Measurements from ENCODE around the gene VDAC2. TPM values are rescaled to one million over a fixed set of nuclear protein-coding genes. Genes with fewer than 3 reads are reported as not detected.

VDAC2 gene
- total RNA-seq, 2 experiments from 2014 or later: 136 to 156 TPM

DNA sequence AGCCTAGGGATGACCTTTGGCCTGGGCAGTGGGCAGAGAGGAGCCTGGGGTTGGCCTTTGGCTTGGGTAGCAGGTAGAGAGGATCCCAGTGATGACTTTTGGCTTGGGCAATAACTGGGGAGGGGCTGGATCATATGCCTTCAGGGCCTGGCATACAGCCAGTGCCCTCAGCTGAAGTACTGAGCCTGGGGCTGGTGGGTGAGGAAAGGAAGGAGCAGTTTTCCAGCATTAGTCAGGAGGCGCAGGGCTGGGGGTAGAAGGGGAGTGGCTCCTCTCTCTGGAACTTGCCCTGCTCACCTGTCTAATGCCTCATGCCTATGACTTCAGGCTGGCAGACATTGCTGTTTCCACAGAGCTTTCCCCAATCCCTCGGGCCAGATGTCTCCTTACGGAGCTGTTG is 40.3 kb downstream of the VDAC2 start:
- CTCF ChIA-PET: no interaction called here
- H3K9me3 Mint-ChIP-seq (ENCODE audit: low read depth): peaks cover 14% of the 10 kb centered on the region
- H3K4me1 Mint-ChIP-seq: no peaks in the 10 kb centered on the region
- H3K27me3 Mint-ChIP-seq: no peaks in the 10 kb centered on the region
- no peak overlapping the region for H3K27ac Mint-ChIP-seq
- DNase-seq (no peak), ATAC-seq (no peak)
- no peak overlapping the region for H3K4me3 Mint-ChIP-seq
- peaks cover 5% of the 10 kb centered on the region for H3K36me3 Mint-ChIP-seq

- Mint-ChIP-seq H3K27me3 (peaks cover 3% of the 10 kb centered on the region), H3K36me3 (peaks cover 5% of the 10 kb centered on the region), H3K4me1 (no peaks in the 10 kb centered on the region), H3K4me3 (no peak overlapping the region), H3K9me3 (ENCODE audit: low read depth) (peaks cover 14% of the 10 kb centered on the region), H3K27ac (no peak overlapping the region)
- no peak for ATAC-seq
- CTCF ChIA-PET: interaction anchor here (1.6 kb wide), 1 partner anchor 23 kb away, joined by 4 read pairs; no protein-coding TSS in a partner anchor
- no peak for DNase-seq
Observed at GRCh38 chr10:75253281-75254220, 43.0 kb downstream of the VDAC2 start.

GRCh38 chr10:75254739-75255138 is 44.1 kb downstream of the VDAC2 start:
- peaks cover 5% of the 10 kb centered on the region for H3K36me3 Mint-ChIP-seq
- no peak for ATAC-seq
- peaks cover 3% of the 10 kb centered on the region for H3K27me3 Mint-ChIP-seq
- CTCF ChIA-PET: interaction anchor here (1.6 kb wide), 1 partner anchor 24 kb away, joined by 4 read pairs; no protein-coding TSS in a partner anchor
- H3K4me3 Mint-ChIP-seq: no peak overlapping the region
- no peak overlapping the region for H3K27ac Mint-ChIP-seq
- DNase-seq: no peak
- no peaks in the 10 kb centered on the region for H3K4me1 Mint-ChIP-seq
- peaks cover 14% of the 10 kb centered on the region for H3K9me3 Mint-ChIP-seq (ENCODE audit: low read depth)

GRCh38 chr10:75260990-75261389 is 50.4 kb downstream of the VDAC2 start:
- ATAC-seq: no peak
- CTCF ChIA-PET: no interaction called here
- peaks cover 3% of the 10 kb centered on the region for H3K27me3 Mint-ChIP-seq

GRCh38 chr10:75261813-75262705 is 51.5 kb downstream of the VDAC2 start:
- H3K9me3 Mint-ChIP-seq (ENCODE audit: low read depth): no peaks in the 10 kb centered on the region
- H3K36me3 Mint-ChIP-seq: no peaks in the 10 kb centered on the region
- CTCF ChIA-PET: no interaction called here
- DNase-seq (no peak), ATAC-seq (no peak)
- no peak overlapping the region for H3K4me3 Mint-ChIP-seq
- H3K27me3 Mint-ChIP-seq: peaks cover 3% of the 10 kb centered on the region
- H3K4me1 Mint-ChIP-seq: no peaks in the 10 kb centered on the region
- no peak overlapping the region for H3K27ac Mint-ChIP-seq

More at GRCh38 chr10:75260990-75261389, 50.4 kb downstream of the VDAC2 start:
- H3K36me3 Mint-ChIP-seq: no peaks in the 10 kb centered on the region
- no peak for DNase-seq
- H3K27ac Mint-ChIP-seq: no peak overlapping the region
- no peaks in the 10 kb centered on the region for H3K9me3 Mint-ChIP-seq (ENCODE audit: low read depth)
- no peaks in the 10 kb centered on the region for H3K4me1 Mint-ChIP-seq
- H3K4me3 Mint-ChIP-seq: no peak overlapping the region

DNA sequence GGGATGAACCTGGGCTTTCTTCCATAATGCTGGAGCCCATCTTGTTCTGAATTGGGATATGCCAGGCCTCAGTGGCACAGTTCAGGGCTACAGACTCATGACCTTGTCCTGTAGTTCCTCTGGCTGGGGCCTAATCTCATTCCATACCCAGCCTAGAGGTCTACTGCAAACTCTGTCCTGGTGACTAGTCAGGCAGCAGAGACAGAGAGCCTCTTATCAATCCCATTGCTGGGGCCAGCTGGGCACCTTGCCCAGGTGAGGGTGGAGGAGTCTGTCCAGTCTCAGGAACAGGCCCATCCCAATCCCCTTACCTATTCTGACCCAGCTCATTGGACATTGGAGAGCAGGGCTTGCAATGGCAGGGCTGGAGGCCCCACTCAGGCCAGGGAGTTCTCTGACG is 53.2 kb downstream of the VDAC2 start:
- no peaks in the 10 kb centered on the region for H3K9me3 Mint-ChIP-seq (ENCODE audit: low read depth)
- CTCF ChIA-PET: interaction anchor here (0.6 kb wide), 1 partner anchor 12 kb away, joined by 3 read pairs; no protein-coding TSS in a partner anchor
- no peak for ATAC-seq

DNA sequence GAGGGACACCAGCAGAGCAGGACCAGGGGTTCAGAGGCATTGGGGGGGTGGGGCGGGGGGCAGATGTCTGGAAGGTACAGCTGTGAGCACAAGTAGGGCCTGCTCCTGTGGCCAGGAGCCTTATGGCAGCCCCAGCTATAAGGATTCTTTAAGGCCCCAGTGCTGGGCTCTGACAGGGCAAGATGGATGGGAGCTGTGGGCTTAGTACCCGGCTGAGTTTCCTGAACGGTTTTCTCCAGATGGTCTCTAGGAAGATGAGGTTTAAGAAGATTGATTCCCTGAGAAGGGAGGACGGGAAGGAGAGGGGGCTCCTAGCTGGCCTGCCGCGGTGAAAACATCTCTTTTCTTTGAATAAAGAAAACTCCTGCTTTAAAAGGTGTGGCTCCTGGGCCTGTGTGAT is 55.3 kb downstream of the VDAC2 start:
- no peaks in the 10 kb centered on the region for H3K4me1 Mint-ChIP-seq
- no peak overlapping the region for H3K27ac Mint-ChIP-seq
- CTCF ChIA-PET: no interaction called here
- no peaks in the 10 kb centered on the region for H3K9me3 Mint-ChIP-seq (ENCODE audit: low read depth)
- DNase-seq: no peak
- H3K36me3 Mint-ChIP-seq: no peaks in the 10 kb centered on the region
- H3K27me3 Mint-ChIP-seq: no peaks in the 10 kb centered on the region
- ATAC-seq: no peak
- H3K4me3 Mint-ChIP-seq: no peak overlapping the region

More for the DNA sequence above, 53.2 kb downstream of the VDAC2 start:
- Mint-ChIP-seq H3K4me1 (no peaks in the 10 kb centered on the region), H3K27me3 (no peaks in the 10 kb centered on the region), H3K27ac (no peak overlapping the region), H3K36me3 (no peaks in the 10 kb centered on the region), H3K4me3 (no peak overlapping the region)
- no peak for DNase-seq

DNA sequence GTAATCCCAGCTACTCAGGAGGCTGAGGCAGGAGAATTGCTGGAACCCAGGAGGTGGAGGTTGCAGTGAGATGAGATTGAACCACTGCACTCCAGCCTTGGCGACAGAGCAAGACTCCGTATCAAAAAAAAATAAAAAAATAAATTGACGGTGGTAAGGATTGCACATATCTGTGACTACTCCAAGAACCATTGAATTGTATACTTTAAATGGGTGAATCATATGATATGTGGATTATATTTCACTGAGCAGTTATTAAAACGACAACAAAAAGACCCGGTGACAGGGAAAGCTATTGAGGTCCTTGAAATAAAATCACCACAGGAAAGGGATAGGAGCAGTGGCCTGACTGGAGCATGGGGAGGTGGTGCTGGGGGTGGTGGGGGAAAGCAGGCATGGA is 56.3 kb downstream of the VDAC2 start:
- ATAC-seq: no peak

GRCh38 chr10:75269605-75270004 is 59.0 kb downstream of the VDAC2 start:
- Mint-ChIP-seq H3K27ac (no peak overlapping the region), H3K9me3 (ENCODE audit: low read depth) (no peaks in the 10 kb centered on the region), H3K36me3 (no peaks in the 10 kb centered on the region), H3K4me1 (no peaks in the 10 kb centered on the region), H3K27me3 (no peaks in the 10 kb centered on the region), H3K4me3 (no peak overlapping the region)
- ATAC-seq (no peak), DNase-seq (no peak)
- CTCF ChIA-PET: interaction anchor here (1.0 kb wide), 1 partner anchor 25 kb away, joined by 3 read pairs; no protein-coding TSS in a partner anchor

More for the DNA sequence above, 56.3 kb downstream of the VDAC2 start:
- DNase-seq: no peak
- Mint-ChIP-seq H3K4me1 (no peaks in the 10 kb centered on the region), H3K9me3 (ENCODE audit: low read depth) (no peaks in the 10 kb centered on the region), H3K36me3 (no peaks in the 10 kb centered on the region), H3K27ac (no peak overlapping the region), H3K27me3 (no peaks in the 10 kb centered on the region), H3K4me3 (no peak overlapping the region)
- CTCF ChIA-PET: no interaction called here

DNA sequence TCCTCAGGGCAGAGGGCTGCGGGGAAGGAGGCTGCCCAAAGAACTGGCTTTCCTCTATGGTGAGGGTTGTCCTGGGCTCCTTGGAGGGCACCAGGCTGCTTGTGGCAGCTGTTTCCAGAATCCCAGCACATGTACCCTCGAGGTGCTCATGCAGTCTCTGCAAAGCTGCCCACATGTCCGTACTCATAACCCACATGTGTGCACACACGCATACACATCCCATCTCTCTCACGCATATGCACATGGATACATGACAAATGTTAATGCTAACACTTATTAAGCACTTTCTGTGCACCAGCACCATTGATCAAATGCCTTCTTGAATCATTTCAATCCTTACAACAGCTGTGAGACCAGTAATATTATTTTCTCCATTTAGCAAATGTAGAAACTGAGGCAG is 61.5 kb downstream of the VDAC2 start:
- DNase-seq (no peak), ATAC-seq (no peak)
- Mint-ChIP-seq H3K4me3 (no peak overlapping the region), H3K4me1 (no peaks in the 10 kb centered on the region), H3K27me3 (no peaks in the 10 kb centered on the region), H3K9me3 (ENCODE audit: low read depth) (no peaks in the 10 kb centered on the region), H3K27ac (no peak overlapping the region), H3K36me3 (no peaks in the 10 kb centered on the region)
- CTCF ChIA-PET: no interaction called here

GRCh38 chr10:75272896-75273295 is 62.3 kb downstream of the VDAC2 start:
- ATAC-seq (no peak), DNase-seq (no peak)
- no peak overlapping the region for H3K27ac Mint-ChIP-seq
- H3K4me1 Mint-ChIP-seq: no peaks in the 10 kb centered on the region
- CTCF ChIA-PET: no interaction called here
- H3K36me3 Mint-ChIP-seq: no peaks in the 10 kb centered on the region
- H3K4me3 Mint-ChIP-seq: no peak overlapping the region
- no peaks in the 10 kb centered on the region for H3K27me3 Mint-ChIP-seq
- H3K9me3 Mint-ChIP-seq (ENCODE audit: low read depth): no peaks in the 10 kb centered on the region

GRCh38 chr10:75276069-75276872 is 65.7 kb downstream of the VDAC2 start:
- Mint-ChIP-seq H3K27me3 (peaks cover 7% of the 10 kb centered on the region), H3K4me1 (no peaks in the 10 kb centered on the region), H3K27ac (no peak overlapping the region), H3K9me3 (ENCODE audit: low read depth) (no peaks in the 10 kb centered on the region), H3K4me3 (no peak overlapping the region), H3K36me3 (no peaks in the 10 kb centered on the region)
- DNase-seq: no peak
- CTCF ChIA-PET: interaction anchor here (0.7 kb wide), 1 partner anchor 12 kb away, joined by 3 read pairs; no protein-coding TSS in a partner anchor
- ATAC-seq: no peak

- no peaks in the 10 kb centered on the region for H3K36me3 Mint-ChIP-seq
- no peaks in the 10 kb centered on the region for H3K9me3 Mint-ChIP-seq (ENCODE audit: low read depth)
- CTCF ChIA-PET: no interaction called here
- H3K4me3 Mint-ChIP-seq: no peak overlapping the region
- H3K27ac Mint-ChIP-seq: no peak overlapping the region
- H3K27me3 Mint-ChIP-seq: peaks cover 23% of the 10 kb centered on the region
- ATAC-seq: no peak
- no peak for DNase-seq
- H3K4me1 Mint-ChIP-seq: no peaks in the 10 kb centered on the region
Observed at GRCh38 chr10:75280236-75280635, 69.6 kb downstream of the VDAC2 start.
